Activated CD4-positive, alpha-beta T cell treated with anti-CD3 and anti-CD28 coated beads, Interleukin-10, Interleukin-2, amounts not matched to agents 100 ng/mL and 50 ng/mL, durations not matched to agents 16 hours and 8 hours (primary cell): ENCODE data around the gene GEMIN7.

Source experiments
- DNase-seq: peaks from one replicate; pipeline ENCODE4 v3.0.0-alpha.2; 2020

Gene GEMIN7, protein sequence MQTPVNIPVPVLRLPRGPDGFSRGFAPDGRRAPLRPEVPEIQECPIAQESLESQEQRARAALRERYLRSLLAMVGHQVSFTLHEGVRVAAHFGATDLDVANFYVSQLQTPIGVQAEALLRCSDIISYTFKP

DNA sequence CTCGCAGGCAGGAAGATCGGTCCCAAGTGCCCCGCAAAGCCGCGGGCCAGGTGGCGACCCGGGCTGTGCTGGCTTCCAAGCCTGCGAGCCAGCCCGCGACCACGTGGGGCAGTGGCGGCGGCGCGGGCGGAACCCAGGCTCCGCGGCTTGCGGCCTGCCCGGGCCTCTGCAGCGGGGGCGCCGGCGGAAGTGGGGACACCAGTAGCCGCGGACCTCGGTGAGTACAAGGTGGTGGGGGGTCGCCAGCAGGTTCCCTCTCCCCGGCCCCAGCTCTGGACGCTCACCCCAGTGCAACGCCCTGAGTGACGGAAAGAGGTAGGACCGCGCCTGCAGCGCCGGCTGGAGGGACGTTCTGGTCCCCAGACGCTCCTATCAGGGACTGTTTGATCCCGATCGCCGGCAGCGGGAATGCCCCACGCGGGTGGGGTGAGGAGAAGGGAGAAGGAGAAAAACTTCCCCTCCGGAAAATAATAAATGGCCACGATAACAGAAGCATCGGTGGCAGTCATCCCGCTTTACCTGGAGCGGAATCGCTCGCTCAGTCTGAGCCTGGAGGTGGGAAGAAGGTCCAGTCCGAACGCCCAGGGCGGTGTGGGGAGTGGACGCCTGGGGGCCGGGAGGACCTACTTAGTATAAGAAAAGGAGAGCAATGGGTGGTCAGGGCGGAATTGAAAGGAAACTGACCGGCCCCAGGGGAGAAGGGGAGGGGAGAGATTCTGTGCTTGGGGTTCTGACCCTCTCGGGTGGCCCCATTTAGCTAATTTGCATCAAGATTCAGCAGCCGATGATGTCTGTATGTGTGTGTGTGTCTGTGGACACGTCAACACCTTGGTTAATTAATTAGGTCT, at the start of gene GEMIN7:
GEMIN7 (plus strand) TSS at position 198 of the 848 bp plus-strand sequence. CDS start 10,855 bp downstream, outside the sequence.
- DNase-seq = peak; percentile 88

DNA sequence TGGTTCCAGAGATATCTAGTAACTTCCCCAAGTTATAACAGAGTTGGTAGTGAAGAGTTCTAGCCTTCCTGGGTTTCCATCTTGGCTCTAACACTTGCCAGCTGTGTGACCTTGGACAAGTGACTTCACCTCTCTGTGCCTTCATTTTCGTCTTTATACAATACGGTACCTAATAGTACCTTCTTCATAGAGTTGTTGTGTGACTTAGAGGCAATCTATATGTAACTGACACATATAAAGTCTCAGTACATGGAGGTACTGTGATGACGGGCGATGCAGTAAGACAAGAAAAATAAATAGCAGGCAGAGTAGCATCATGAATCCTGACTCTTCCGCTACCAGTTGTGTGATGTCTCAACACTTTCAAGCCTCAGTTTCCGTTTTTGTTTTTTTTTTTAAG, 48.2 kb upstream of the GEMIN7 start:
- DNase-seq = no peak

DNA sequence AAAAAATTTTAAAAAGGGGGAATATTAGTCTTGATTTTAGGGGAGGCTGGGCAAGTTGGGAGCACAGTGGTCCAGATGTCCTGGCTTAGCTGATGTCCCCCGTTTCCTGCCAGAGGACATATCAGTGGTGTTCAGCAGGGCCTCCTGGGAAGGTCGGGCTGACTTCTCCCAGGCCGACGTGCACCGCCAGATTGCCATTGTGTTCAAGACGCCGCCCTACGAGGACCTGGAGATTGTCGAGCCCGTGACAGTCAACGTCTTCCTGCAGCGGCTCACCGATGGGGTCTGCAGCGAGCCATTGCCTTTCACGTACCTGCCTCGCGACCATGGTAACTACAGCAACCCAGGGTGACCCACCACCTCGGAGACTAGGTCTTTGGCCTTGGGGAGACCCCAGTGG, 46.6 kb upstream of the GEMIN7 start:
- no peak for DNase-seq

DNA sequence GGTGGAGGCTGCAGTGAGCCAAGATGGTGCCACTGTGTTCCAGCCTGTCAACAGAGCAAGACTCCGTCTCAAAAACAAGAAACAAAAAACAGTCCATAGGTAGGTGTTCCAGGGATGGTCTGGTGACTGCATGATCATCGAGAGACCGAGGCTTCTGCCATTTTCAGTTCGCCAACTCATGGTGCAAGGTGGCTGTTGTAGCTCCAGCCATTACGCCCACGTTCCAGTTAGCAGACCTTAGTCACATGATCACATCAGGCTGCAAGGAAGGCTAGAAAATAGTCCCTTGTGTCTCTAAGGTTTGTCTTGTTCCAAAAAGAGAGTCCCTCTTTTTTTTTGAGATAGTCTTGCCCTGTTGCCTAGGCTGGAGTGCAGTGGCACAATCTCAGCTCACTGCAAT, 43.3 kb upstream of the GEMIN7 start:
- DNase-seq = no peak

DNA sequence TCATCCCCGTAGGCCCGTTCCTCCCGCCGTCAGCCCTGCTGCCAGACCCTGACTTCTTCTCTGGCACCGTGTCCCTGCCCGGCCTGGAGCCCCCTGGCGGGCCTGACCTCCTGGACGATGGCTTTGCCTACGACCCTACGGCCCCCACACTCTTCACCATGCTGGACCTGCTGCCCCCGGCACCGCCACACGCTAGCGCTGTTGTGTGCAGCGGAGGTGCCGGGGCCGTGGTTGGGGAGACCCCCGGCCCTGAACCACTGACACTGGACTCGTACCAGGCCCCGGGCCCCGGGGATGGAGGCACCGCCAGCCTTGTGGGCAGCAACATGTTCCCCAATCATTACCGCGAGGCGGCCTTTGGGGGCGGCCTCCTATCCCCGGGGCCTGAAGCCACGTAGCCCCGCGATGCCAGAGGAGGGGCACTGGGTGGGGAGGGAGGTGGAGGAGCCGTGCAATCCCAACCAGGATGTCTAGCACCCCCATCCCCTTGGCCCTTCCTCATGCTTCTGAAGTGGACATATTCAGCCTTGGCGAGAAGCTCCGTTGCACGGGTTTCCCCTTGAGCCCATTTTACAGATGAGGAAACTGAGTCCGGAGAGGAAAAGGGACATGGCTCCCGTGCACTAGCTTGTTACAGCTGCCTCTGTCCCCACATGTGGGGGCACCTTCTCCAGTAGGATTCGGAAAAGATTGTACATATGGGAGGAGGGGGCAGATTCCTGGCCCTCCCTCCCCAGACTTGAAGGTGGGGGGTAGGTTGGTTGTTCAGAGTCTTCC, 41.5 kb upstream of the GEMIN7 start:
- no peak for DNase-seq

DNA sequence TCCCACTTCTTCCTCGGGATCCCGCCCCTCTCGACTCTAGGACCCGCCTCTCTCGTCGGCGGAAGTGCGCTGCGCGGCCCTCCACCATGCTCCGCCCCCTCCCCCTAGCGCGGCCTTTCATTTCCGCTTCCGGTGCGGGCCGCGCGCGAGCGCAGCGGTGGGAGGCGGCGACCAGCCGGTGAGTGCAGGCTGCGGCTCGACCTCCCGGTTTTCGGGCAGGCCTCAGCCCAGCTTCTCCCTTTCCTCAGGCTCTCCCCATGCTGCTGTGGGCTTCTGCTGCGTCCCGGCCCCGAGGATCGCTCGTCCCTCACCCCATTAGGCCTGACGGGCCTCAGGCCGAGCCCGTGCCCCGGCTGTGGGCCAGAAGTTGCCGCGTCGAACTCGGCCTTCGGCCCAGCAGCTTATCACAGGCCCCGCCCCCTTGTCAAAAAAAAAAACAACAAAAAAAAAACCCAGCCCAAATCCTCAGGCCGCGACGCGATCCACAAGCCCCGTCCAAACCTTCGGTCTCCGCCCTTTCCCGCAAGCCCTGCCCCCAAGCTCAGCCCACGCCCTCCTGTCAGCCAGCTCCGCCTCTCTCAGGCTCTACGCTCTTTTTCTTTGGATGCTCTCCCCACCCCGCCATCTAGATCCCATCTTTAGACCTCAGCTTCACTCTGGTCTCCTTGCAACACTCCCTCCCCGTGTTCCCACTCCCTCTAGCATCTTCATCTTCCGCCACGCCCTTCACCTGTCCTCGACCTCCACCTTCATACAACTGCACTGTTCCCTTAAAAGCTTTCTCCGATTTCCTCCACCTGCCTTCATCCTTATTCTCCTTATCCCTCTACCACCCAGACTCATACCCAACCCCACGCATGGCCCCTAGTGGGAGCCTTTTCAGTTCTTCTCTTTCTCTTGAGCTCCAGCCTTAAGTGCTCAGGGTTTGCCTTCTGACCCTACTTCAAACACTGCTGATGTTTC, 39.8 kb upstream of the GEMIN7 start, which contains the start of gene CLASRP:
CLASRP (plus strand) TSS at position 115 of the 963 bp plus-strand sequence. CDS start 1,168 bp downstream, outside the sequence.
- DNase-seq = peak; percentile 92

DNA sequence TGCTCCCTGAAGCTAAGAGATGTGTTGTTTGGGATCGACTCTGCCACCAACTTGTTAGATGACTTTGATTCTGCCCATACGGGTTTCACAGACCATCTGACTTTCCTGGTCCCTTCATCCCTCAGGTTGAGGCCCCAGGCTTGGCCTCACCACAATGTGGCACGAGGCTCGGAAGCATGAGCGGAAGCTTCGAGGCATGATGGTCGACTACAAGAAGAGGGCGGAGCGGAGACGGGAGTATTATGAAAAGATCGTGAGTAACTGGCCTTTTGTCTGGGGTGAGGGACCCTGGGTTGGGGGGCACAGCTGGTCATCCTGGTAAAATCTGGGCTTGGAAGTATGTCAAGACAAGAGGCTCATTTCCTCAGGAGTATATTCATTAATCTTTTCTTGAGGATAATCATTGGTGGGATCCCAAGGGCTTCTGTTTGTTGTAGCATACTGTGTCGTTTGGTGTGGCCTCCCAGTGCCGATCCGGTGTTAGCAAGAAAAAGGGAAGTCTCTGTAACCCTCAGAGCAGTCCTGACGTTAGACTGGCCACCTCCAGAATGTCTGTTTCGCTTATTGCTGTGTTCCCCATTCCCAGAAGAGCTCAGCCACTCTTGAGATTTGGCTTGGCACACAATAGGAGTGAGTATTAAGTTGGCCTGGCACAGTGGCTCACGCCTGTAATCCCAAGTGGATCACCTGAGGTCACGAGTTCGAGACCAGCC, 38.8 kb upstream of the GEMIN7 start:
- DNase-seq = no peak

DNA sequence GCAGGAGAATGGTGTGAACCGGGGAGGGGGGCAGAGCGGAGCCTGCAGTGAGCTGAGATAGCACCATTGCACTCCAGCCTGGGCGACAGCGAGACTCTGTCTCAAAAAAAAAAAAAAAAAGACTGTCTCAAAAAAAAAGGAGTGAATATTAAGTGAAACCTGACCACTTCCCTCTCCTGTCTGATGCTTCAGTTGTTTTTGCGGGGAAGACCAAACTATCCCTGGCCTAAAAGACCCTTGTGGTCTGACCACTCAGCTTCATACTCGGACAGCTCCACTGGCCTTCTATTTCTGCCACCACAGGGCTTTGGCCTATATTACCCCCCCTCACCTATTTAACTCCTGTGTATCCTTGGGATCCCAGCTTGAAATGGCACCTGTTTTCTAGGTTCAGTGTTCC, 37.9 kb upstream of the GEMIN7 start:
- no peak for DNase-seq

DNA sequence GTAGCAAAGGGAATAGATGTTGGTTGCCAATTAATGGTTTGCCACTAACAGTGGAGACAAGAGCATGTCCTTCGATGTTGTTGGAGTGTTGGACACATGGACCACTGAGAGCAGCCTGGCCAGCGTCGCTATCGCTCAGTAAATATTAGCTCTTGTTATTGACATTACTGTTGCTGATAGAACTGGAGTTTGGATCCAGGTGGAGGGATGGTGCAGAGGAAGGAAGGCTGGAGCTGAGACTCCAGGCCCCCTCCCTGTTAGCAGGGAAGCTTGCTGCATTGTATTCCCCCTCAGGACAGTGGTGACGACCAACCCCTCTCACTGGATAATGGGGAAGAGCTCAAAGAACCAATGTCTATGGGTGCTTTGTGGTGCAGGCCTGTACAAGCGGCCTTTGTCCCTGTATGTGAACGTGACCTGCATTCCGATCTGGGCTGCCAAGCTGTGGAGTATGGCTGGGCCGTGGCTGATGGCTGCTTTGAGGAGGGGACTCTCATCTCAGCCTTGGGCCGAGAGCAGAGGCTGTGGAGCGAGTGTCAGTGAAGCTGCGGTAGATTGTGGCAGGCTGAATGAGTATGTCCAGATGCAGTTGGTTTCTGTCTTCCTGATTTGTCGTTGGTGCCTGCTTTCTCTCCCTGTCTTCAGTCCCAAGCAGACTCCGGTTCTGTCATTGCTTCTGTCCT, 33.2 kb upstream of the GEMIN7 start:
- no peak for DNase-seq

DNA sequence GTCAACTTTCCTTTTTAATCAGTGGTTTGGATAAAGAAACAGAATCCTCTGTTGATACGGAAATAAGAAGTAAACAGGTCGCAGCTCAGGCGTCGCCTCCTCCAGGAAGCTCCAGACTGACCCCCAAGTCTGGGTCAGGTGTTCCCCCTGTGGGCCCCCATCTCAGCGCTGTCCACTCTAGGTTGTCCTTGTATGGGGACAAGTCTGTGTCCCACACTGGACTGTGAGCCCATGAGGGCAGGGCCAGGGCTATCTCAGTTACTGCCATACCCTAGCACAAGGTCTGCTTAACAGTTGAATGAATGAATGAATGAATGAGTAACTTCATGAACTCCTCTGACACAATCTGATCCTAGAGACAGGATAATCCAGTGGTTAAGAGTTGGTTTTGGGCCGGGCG, 32.7 kb upstream of the GEMIN7 start:
- DNase-seq = no peak

DNA sequence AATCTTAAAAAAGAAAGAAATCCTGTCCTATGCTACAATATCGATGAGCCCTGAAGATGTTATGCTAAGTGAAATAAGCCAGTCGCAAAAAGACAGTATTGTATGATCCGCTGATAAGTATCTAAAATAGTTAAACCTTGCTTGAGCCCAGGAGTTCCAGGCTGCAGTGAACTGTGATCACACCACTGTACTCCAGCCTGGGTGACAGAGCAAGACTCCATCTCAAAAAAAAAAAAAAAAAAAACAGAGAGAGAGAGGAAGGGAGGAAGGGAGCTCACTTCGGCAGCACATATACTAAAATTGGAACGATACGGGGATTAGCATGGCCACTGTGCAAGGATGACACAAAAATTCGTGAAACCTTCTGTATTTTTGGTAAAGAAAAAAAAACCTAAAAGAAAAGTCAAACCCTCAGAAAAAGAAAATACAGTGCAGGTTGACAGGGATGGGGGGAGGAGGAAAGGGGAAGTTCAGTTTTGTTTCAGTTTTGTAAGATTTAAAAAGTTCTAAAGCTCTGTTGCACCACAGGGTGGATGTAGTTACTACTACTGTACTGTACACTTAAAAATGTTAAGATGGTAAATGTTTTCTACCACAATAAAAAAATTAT, 31.8 kb upstream of the GEMIN7 start:
- DNase-seq = no peak

DNA sequence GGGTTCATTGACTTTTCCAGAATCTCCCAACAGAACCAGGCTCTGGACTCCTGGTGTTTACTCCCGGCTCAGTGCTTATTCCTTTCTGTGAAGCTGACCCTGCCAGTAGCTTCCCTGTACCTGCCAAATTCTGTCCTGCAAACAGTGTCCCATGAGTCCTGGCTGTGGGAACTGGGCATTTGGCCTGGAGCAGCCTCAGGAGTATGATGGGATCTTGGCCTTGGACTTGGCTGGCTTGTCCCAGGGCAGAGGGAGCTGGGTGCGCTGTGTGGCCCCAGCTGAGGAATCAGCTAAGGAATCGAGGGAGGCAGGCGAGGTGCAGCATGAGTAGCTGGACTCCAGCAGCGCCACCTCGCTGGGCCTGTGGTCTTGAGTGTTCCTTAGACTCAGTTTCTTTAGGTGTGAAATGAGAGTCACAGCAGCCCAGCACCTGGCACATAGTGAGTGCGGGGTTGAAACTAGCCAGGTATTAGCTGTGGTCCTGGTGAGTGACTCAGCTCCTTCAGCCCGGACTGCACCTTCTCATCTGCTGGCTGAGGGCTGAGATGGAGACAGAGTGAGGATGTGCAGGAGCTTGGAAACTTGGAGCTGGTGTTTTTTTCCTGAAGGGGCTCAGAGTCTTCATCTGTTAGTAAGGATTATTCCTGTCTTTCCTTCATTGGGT, 29.9 kb upstream of the GEMIN7 start:
- no peak for DNase-seq

DNA sequence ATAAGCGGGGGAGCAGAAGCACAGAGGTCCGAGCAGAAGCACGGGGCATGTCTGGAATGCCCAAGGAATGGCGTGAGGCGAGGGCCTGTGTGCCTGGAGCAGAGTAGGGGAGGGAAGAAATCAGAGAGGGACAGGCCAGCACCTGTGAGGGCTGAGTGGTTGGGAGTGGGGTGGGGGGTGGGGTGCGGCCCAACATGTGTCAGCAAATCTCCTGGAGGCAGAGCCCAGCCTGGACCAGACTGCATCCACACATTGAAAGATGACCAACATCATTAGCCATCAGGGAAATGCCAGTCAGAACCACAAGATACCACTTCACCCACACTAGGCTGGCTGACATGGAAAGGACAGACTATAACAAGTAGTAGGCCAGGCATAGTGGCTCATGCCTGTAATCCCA, 29.0 kb upstream of the GEMIN7 start:
- DNase-seq = no peak

DNA sequence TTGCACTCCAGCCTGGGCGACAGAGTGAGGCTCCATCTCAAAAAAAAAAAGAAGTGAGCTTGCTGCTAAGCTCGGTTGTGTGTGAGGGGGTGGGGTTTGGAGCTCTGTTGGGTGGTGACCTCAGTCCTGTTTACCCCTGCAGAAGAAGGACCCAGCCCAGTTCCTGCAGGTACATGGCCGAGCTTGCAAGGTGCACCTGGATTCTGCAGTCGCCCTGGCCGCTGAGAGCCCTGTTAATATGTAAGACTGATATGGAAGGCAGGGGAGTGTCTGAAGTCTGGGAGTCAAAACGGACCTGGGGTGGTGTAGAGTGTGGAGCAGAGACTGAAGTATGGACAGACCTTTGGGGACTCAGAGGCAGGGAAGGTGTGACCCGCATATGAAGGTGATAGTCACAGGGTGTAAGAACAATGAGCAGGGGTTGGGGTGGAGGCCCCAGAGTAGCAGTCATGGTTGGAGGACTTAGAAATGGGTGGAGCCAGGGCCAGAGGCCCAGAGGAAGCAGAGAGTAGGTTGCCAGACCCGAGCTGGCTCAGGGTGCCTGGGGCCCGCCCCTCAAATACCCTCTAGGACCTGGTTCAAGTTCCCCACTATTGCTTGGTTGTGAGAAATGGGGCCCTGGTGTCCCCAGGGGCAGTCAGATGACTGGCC, 27.0 kb upstream of the GEMIN7 start:
- no peak for DNase-seq

DNA sequence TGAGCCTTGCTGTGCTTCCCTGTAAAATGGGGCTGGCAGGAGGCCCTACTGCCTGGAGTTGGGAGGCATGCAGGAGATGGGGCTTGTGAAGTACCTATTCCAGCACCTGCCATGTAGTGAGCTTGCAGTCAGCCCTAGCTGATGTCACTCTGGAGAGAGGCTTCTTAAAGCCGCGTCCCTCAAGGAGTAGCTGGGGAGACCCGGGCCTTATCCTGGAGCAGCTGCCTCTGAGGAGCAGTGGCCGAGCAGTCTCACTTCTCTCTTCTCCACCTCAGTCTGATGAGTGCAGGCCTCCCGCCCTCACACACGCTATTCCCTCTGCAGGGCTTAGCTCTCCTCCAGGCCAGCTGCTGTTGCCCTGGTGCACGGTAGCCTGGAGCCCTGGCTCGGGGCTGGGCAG, 22.2 kb upstream of the GEMIN7 start:
- DNase-seq = no peak

DNA sequence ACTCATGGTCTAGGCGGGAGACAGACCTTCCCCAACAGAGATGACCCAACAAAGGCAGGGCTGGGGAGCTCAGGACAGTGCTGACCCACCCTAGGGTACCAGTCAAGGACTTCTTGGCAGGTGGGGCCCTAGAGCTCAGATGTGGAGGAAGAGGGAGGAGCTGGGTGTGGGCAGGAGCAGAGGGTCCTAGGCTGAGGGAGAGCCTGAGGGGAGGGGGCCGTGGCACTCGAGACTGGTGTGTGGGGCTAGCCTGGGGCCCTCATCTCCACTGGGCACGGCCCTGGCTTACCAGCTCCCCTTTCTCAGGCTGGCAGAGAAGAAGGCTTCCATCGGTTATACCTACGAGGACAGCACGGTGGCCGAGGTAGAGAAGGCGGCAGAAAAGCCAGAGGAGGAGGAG, 21.6 kb upstream of the GEMIN7 start:
- no peak for DNase-seq

DNA sequence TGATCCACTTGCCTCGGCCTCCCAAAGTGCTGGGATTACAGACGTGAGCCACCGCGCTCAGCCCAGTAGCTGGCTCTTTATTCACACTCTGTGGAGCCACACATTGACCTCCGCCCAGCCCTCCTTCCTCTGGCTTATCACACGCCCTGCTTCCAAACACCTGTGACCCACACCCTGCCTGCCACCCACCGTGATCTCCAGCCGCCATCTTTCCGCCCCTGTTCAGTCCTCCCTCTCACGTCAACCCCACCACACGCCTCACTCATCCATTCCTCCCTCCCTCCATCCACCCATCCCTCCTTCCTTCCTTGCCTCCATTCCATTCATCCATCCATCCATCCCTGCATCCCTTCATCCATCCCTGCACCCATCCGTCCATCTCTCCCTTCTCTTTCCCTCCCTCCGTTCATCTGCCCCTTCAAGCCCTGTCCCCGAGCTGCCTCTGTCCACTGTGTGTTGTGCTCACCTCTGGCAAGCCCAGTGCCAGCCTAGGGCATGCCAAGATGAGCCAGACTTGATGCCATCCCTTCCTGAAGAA, 20.4 kb upstream of the GEMIN7 start:
- DNase-seq = no peak

DNA sequence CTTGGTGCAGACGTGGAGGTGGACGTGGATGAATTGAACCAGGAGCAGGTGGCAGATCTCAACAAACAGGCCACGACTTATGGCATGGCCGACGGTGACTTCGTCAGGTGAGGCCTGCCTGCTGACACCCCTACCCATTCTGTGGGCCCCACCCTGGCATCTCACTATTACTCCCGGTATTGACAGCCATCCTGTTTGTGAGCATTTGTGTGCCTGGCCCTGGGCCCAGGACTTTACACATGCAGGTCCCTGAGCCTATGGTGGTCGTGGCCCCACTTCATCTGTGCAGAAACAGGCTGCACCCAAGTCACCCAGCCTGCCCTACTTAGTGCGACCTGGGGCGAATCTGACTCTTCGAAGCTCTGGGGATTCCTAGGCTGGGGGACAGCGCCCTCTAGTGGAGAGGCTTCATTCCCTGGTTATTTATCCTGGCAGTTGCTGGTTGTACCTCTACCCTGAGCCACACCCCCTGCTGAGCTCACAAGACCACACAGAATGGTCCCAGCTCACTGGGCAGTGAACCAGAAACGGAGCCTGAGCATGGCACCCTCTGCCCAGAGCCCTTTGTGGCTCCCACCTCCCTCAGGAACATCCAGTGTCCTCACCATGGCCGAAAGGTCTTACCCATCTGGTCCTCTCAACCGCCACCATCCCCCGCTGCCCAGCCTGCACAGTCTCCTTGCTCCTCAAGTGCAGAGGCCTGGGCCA, 19.6 kb upstream of the GEMIN7 start:
- DNase-seq = peak; percentile 85

DNA sequence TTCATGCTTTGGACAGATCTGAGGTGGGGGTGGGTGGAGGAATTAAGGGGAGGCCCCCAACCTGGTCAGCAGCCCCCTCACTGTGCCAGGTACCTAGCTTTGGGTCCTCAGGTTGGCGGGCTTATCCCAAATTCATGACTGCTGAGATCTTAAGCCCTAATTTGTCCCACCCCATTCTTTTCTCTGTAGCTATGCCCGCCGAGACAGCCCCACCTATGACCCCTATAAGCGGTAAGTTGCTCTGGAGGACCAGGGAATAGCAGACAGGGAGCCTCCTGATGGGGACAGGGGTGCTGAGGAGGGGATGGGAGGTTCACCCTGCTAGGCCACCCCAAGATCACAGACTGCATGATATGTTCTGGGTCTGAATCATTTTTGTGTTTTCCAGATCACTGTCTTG, 17.1 kb upstream of the GEMIN7 start:
- DNase-seq = no peak
